GM23338 (cell line): ENCODE data around the gene VCL. TPM values are rescaled to one million over a fixed set of nuclear protein-coding genes. Genes with fewer than 3 reads are reported as not detected.

Experiments used
- ATAC-seq: fragments of 200-7000 bp; cut with Tn5 transposase; 3 replicates; pipeline ENCODE4 v1.9.1; 2020
- DNase-seq: peaks from one replicate; pipeline ENCODE4 v3.0.0-alpha.2; 2015; ENCODE audit warnings: low spot score
- H2AFZ ChIP-seq: fragments of 200-600 bp; sonication (generic); 2 replicates; pipeline ENCODE4 v1.8.0; 2016; ENCODE audit warnings: antibody characterized with exemption, mild to moderate bottlenecking, moderate library complexity
- H3F3A ChIP-seq: fragments of 200-600 bp; sonication (generic); replicated peaks from 2 replicates; pipeline ENCODE4 v1.8.0; 2017; ENCODE audit warnings: antibody characterized with exemption, mixed run types, low read depth
- H3K27ac ChIP-seq: fragments of 200-600 bp; sonication (generic); 2 replicates; pipeline ENCODE4 v1.6.1; 2016; ENCODE audit warnings: low read depth
- H3K27me3 ChIP-seq: fragments of 200-600 bp; sonication (generic); 2 replicates; pipeline ENCODE4 v1.8.0; 2016; ENCODE audit warnings: mild to moderate bottlenecking, mixed run types, moderate library complexity; ENCODE audit not compliant: insufficient read depth
- H3K36me3 ChIP-seq: fragments of 200-600 bp; sonication (generic); 2 replicates; pipeline ENCODE4 v1.8.0; 2016; ENCODE audit warnings: mild to moderate bottlenecking; ENCODE audit not compliant: insufficient read depth
- H3K4me1 ChIP-seq: fragments of 200-600 bp; sonication (generic); 2 replicates; pipeline ENCODE4 v1.8.0; 2016; ENCODE audit warnings: mild to moderate bottlenecking, moderate library complexity; ENCODE audit not compliant: insufficient read depth
- H3K4me2 ChIP-seq: fragments of 200-600 bp; sonication (generic); 2 replicates; pipeline ENCODE4 v1.7.1; 2017; ENCODE audit warnings: mixed run types
- H3K4me3 ChIP-seq: fragments of 200-600 bp; sonication (generic); 2 replicates; pipeline ENCODE4 v1.6.1; 2016; ENCODE audit warnings: mixed run types
- H3K79me2 ChIP-seq: fragments of 200-600 bp; sonication (generic); replicated peaks from 2 replicates; pipeline ENCODE4 v1.8.0; 2017; ENCODE audit warnings: mild to moderate bottlenecking; ENCODE audit not compliant: insufficient read depth
- H3K9me2 ChIP-seq: fragments of 200-600 bp; sonication (generic); 2 replicates; pipeline ENCODE4 v1.8.0; 2017; ENCODE audit not compliant: insufficient read depth
- H4K20me1 ChIP-seq: fragments of 200-600 bp; sonication (generic); replicated peaks from 2 replicates; pipeline ENCODE4 v1.8.0; 2017; ENCODE audit warnings: mild to moderate bottlenecking; ENCODE audit not compliant: insufficient read depth
- H3K27ac Mint-ChIP-seq: 2 replicates; pipeline ENCODE4 v1.8.0; 2020; ENCODE audit warnings: inconsistent platforms, mild to moderate bottlenecking, moderate library complexity, mixed read lengths
- H3K27me3 Mint-ChIP-seq: 3 replicates; pipeline ENCODE4 v1.8.0; 2022; ENCODE audit warnings: low read depth, mild to moderate bottlenecking, moderate library complexity, mixed read lengths, inconsistent platforms; ENCODE audit not compliant: insufficient read depth, poor library complexity
- H3K36me3 Mint-ChIP-seq: 3 replicates; pipeline ENCODE4 v1.8.0; 2021; ENCODE audit warnings: low read depth, mild to moderate bottlenecking, inconsistent platforms, moderate library complexity, mixed read lengths
- H3K4me1 Mint-ChIP-seq: 3 replicates; pipeline ENCODE4 v1.8.0; 2020; ENCODE audit warnings: mild to moderate bottlenecking, inconsistent platforms, mixed read lengths
- H3K4me3 Mint-ChIP-seq: 3 replicates; pipeline ENCODE4 v1.8.0; 2021; ENCODE audit warnings: moderate library complexity, mild to moderate bottlenecking, inconsistent platforms, mixed read lengths
- H3K9me3 Mint-ChIP-seq: 3 replicates; pipeline ENCODE4 v1.8.0; 2020; ENCODE audit warnings: moderate library complexity, mild to moderate bottlenecking, inconsistent platforms, mixed read lengths
- CREB1 ChIP-seq: fragments of 250-450 bp; sonication (Bioruptor Pico); IDR thresholded peaks from 2 replicates; pipeline ENCODE4 v1.5.0; 2020; ENCODE audit warnings: low read depth, mild to moderate bottlenecking, moderate library complexity
- CTCF ChIP-seq, 2 experiments: fragments of 200-600 bp in 1 of 2; sonication (generic) in 1 of 2; conservative IDR thresholded peaks; 2 replicates each; pipeline versions ENCODE4 v1.5.1 to v1.6.1; 2016 to 2017; ENCODE audit warnings: antibody characterized with exemption in 2 of 2, low read depth in 2 of 2, mild to moderate bottlenecking in 2 of 2, moderate library complexity in 1 of 2
- ETS1 ChIP-seq: IDR thresholded peaks from 2 replicates; pipeline ENCODE4 v1.6.1; 2016; ENCODE audit warnings: antibody characterized with exemption
- EZH2 ChIP-seq: fragments of 200-600 bp; sonication (generic); IDR thresholded peaks from one replicate; pipeline ENCODE4 v1.8.0; 2017; ENCODE audit warnings: antibody characterized with exemption, mild to moderate bottlenecking, low read depth; ENCODE audit not compliant: unreplicated experiment
- EZH2phosphoT487 ChIP-seq: fragments of 200-600 bp; sonication (generic); IDR thresholded peaks from one replicate; pipeline ENCODE4 v1.8.1; 2018; ENCODE audit warnings: antibody characterized with exemption; ENCODE audit not compliant: unreplicated experiment
- POLR2AphosphoS5 ChIP-seq: IDR thresholded peaks from 2 replicates; pipeline ENCODE4 v1.6.1; 2016; ENCODE audit warnings: antibody characterized with exemption, low read depth
- STAT1 ChIP-seq: IDR thresholded peaks from one replicate; pipeline ENCODE4 v1.6.1; 2016; ENCODE audit warnings: antibody characterized with exemption; ENCODE audit not compliant: unreplicated experiment
- ZNF114 ChIP-seq: fragments of 250-450 bp; sonication (Bioruptor Pico); IDR thresholded peaks from 2 replicates; pipeline ENCODE4 v1.5.0; 2020; ENCODE audit warnings: mild to moderate bottlenecking, moderate library complexity
- ZNF331 ChIP-seq: fragments of 250-450 bp; sonication (Bioruptor Pico); IDR thresholded peaks from 2 replicates; pipeline ENCODE4 v1.5.0; 2020; ENCODE audit warnings: low read depth, mild to moderate bottlenecking, moderate library complexity
- ZNF462 ChIP-seq: fragments of 250-450 bp; sonication (Bioruptor Pico); IDR thresholded peaks from 2 replicates; pipeline ENCODE4 v1.5.0; 2020; ENCODE audit warnings: mild to moderate bottlenecking, moderate library complexity
- polyA plus RNA-seq: library from polyadenylated mRNA; unstranded; fragments of >200 nt; fragmentation: Nextera tagmentation; extraction: Ambion mirVana; gene quantifications from 2 replicates; pipeline ENCODE4 v1.2.1, GENCODE V29; 2016
- total RNA-seq: library from RNA; depleted of rRNA; stranded (reverse); fragments of >200 nt; shearing (Covaris generic); gene quantifications from 2 replicates; pipeline ENCODE4 v1.2.3, GENCODE V29; 2014

The VCL gene
- total and polyA plus RNA-seq, 2 experiments from 2014 or later = 60.7 to 254 TPM

GRCh38 chr10:73948947-73949633 lies 48.8 kb upstream of the VCL start:
- Mint-ChIP-seq H3K4me3 (no peak overlapping the region), H3K36me3 (0 out of 3 replicates have a peak, but pooled peaks cover 3% of the 10 kb centered on the region), H3K4me1 (peaks cover 9% of the 10 kb centered on the region), H3K27me3 (no peaks in the 10 kb centered on the region), H3K27ac (no peak overlapping the region), H3K9me3 (peaks cover 13% of the 10 kb centered on the region)
- Histone ChIP-seq H3K27ac (no peak overlapping the region), H3F3A (no peaks in the 10 kb centered on the region; the same call in 1 of the 2 replicates), H3K4me3 (no peak overlapping the region), H3K9me2 (no peaks in the 10 kb centered on the region), H3K4me1 (peaks cover 4% of the 10 kb centered on the region; the same call in 1 of the 2 replicates), H3K79me2 (no peaks in the 10 kb centered on the region), H3K27me3 (no peaks in the 10 kb centered on the region), H2AFZ (peak overlapping the region; percentile 38; the same call in 1 of the 2 replicates), H4K20me1 (no peaks in the 10 kb centered on the region), H3K36me3 (no peaks in the 10 kb centered on the region), H3K4me2 (no peak overlapping the region)
- TF ChIP-seq ZNF114 (CRISPR knock-in tag) = no peak
- TF ChIP-seq CTCF (conservative IDR thresholded peaks at IDR 0.05; ENCODE audit: low read depth in 2 of 2) = no peak
- no peak for TF ChIP-seq ETS1
- TF ChIP-seq STAT1 = no peak
- TF ChIP-seq EZH2phosphoT487 = no peak
- TF ChIP-seq ZNF331 (CRISPR knock-in tag) = no peak
- no peak for ATAC-seq
- no peak for DNase-seq

GRCh38 chr10:73950155-73950948 lies 47.6 kb upstream of the VCL start:
- Histone ChIP-seq H3K9me2 (no peaks in the 10 kb centered on the region), H3K4me1 (peaks cover 4% of the 10 kb centered on the region; the same call in 1 of the 2 replicates), H3K36me3 (no peaks in the 10 kb centered on the region), H3K4me3 (no peak overlapping the region), H3K27ac (no peak overlapping the region), H2AFZ (peak overlapping the region; percentile 2; the same call in 1 of the 2 replicates), H4K20me1 (no peaks in the 10 kb centered on the region), H3F3A (no peaks in the 10 kb centered on the region; the same call in 1 of the 2 replicates), H3K4me2 (no peak overlapping the region), H3K27me3 (no peaks in the 10 kb centered on the region), H3K79me2 (no peaks in the 10 kb centered on the region)
- Mint-ChIP-seq H3K4me3 (no peak overlapping the region), H3K36me3 (no peaks in the 10 kb centered on the region), H3K27me3 (no peaks in the 10 kb centered on the region), H3K27ac (no peak overlapping the region; the same call in 1 of the 2 replicates), H3K4me1 (peaks cover 9% of the 10 kb centered on the region), H3K9me3 (peaks cover 5% of the 10 kb centered on the region)
- ATAC-seq = peak; percentile 97
- DNase-seq = peak; percentile 65
- TF ChIP-seq STAT1 (no peak), EZH2phosphoT487 (no peak), POLR2AphosphoS5 (no peak), ZNF331 (CRISPR knock-in tag) (no peak), EZH2 (no peak), ZNF462 (no peak), CREB1 (CRISPR knock-in tag) (no peak)
